Measurements from ENCODE around the gene PRR33.
"Not testable (repeated sequence)": the region's sequence is repeated elsewhere in the genome, so short reads cannot be mapped to it uniquely, and the experiment has no call there.

The PRR33 gene

DNA sequence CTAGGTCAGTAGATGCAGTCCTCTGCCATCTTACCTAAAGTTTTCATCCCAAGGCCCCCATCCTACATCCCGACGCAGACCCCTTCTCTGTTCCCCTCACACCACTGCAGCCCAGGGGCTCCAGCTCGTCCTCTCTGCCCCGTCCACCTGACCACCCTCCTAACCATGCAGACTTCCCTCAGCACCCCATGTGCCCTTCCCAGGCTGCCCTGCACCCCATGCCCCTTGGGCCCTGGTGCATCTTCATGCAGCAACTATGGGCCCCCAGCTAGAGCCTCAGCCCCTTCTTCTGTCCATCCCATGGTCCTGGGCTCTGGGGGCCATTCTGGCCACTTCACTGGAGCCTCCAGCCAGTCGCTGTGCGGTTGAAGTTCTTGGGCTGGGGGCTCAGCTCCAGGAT is 2.9 kb downstream of the PRR33 start:
- DNase-seq, result no peak

DNA sequence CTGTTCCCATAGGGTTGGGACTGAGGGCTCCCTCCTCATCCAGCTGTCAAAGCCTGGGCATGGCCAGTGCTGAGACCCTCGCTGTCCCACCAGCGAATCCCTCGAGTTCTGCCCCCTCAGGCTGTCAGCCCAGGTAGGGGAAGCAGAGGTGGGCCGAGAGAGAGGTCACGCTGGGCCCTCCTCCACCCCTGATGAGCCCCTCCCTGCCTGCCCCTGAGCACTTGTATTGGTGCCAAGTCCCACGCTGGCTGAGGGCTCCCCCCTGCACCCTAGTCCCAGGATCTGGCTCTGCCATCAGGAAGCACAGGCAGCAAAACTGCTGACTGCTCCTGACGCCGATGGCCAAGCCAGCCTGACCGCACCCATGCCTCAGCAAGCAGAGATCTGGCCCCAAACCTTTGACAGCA is 3.3 kb downstream of the PRR33 start:
- no peak for DNase-seq

DNA sequence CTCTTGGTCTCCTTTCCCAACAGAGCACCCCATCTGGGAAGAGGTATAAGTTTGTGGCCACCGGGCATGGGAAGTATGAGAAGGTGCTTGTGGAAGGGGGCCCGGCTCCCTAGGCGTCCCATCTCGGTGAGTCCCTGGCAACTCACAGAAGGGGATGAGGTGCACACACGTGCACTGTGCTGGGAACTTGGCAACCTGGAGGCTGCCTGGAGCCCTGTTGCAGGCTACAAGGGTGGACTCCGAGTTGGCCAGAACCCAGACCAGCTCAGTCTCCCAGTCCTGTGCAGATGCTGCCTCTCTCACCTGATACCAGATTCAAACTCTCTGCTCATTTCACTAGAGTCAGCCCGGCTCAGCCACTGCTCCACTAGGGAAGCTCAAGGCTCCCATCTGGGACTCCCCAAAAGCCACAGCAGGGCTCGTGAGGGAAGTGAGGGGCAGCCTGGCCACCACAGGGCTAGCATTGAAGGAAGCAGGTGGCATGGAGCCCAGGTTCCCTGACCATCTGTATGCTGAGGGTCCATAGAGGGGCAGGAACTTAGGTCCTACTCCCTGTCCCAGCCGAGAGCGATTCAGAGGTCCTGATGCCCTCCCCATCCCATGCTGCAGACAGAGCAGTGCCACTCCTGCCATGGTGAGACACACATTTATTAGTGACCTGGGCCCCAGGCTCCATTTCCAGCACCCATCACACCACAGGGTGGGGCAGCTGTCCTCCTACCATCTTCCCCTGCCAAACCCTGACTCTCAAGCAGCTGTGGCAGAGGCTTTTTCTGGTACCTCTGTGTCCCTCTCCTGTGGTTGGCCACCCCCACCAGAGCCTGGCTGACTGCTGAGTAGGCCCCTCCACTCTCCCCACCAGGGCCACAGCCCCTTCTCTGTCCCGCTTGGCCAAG is 4.0 kb downstream of the PRR33 start:
- DNase-seq, result no peak

DNA sequence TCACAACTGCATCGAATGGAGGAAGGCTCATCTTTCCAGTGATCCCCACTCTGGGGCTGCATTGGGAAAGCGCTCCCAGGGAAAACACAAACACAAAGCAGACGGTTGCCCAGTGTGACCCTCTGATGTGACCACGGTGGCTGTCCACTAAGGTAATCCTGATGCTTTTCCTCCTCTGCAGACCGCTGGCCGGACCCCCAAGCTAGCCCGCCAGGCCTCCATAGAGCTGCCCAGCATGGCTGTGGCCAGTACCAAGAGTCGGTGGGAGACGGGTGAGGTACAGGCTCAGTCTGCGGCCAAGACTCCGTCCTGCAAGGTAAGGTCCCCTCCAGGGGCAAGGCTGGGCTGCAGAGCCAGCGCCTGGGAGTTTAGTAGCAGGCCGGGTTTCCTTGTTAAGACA is 5.1 kb downstream of the PRR33 start:
- not testable (repeated sequence) for DNase-seq

DNA sequence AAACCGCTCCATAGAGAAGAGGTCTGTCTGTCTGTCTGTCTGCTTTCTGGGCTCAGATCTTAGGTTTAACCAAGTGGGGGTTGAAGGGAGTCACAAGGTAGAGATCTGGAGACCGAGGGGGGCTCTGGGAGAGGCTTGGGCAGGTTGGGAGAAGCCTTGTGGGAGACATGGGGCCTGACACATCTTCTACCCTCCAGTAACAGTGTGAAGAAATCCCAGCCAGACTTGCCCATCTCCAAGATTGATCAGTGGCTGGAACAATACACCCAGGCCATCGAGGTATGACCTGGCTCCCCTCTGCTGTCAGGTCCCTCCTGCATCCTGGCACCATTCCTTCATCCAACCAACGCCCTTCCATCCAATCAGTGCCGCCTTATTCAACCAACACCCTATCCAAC is 7.4 kb downstream of the PRR33 start:
- DNase-seq, result no peak

DNA sequence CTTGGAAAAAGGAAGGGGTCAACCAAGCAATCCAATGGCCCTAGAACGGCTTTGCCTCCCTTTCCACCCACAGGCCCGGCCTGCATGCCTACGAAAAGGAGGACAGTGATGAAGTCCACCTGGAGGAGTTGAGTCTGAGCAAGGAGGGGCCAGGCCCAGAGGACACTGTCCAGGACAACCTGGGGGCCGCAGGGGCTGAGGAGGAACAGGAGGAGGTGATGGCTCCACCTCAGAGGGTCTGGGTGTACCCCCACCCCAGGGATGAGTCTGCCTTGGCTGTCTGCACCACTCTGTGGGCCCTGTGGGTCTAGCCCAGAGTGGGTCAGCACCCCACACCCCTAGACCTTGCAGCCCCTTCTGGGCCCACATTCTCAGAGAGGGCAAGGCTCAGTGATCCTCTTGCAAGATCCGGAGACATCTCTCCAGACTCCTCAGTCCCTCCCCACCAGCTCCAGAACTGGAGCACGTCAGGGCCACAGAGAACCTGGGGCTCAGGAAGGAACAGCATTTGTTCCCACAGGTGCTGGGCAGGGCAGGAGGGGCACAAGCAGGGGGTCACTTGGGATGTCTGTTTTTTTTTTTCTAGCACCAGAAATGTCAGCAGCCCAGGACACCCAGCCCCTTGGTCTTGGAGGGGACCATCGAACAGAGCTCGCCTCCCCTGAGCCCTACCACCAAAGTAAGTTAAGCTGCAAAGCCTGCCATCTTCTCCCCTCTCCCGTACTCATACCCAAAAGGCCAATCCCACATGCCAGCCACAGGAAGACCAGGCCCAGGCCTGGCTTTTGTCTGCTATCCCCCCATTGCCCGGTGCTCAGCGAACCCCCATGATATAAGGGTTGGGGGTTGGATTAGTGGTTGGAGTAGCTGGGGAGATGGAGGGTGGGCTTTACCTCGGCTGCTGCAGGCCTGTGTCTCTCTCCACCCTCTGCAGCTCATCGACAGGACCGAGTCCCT is 8.1 kb downstream of the PRR33 start:
- no peak for DNase-seq

DNA sequence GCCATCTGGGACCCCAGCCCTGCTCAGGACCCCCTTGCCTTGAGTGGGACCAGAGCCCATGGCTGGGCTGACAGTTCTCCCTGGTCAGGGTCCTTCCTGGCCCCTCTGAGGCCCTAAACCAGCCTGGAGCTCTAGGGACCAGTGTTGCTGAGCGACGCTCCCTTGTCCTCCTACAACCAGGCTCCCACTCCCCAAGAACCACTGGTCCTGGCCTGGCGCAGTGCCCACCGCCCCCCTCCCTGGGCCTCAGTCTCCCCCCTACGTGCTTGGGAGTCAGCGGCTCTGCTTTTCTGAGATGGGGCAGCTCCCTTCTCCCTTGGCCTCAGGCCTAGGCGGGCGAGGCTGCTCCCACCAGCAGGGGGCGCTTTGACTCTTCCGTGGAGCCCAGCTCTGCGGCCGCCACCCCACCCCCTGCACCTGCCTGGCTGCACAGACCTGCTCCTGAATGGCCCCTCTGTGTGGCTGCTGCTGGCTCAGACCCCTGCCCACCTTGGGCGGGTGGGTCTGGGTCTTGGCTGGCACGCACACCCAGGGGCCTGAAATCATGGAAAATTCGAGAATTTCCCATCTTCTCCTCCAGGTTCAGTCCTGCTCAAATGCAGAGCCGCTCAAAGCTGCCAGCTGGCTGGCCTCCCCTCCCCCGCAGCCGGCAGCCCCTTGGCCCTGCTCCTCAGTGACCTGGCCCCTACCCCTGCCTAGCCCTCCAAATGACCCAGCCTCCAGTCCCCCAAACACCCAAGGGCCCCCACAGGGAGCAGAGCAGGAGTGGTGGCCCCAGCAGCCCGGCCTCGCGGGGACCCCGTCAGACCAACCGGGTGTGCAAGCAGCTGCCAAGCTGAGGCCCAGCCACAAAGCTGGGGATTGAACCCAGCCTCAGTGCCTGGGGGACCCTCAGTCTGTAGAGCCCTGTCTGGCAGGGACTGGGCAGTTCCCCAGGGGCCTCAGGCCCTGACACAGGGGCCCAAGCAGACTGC is 9.1 kb downstream of the PRR33 start:
- peak; percentile 67 for DNase-seq

DNA sequence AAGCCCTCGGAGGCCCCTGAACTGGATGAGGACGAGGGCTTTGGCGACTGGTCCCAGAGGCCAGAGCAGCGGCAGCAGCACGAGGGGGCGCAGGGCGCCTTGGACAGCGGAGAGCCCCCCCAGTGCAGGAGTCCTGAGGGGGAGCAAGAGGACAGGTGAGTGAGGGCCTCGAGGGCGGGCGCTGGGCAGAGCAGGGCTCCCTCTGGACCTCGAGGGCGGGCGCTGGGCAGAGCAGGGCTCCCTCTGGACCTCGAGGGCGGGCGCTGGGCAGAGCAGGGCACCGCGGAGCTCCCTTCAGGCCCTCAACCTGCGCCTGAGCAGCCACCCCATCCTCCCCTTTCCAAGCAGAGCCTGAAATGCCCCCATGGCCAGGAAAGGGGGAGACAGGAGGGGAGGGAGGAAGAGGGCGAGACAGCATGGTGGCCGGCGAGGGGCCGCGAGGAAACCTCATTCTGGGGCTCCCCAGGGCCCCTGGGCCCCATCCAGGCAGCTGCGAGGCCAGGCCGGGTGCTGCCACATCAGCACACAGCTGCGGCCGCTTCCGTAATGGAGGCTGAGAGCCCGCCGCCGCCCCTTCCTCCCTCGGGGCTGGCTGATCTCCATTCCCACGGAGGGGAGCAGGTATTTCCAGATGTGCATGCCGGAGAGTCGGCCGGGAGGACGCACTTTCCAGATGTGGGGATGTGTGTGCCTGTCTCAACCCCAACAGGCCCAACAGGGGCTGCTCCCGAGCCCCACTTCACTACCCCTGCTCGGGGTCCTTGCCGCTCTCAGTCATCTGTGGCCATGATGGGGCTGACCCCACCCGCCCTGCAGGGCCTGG is 10.0 kb downstream of the PRR33 start:
- no peak for DNase-seq

DNA sequence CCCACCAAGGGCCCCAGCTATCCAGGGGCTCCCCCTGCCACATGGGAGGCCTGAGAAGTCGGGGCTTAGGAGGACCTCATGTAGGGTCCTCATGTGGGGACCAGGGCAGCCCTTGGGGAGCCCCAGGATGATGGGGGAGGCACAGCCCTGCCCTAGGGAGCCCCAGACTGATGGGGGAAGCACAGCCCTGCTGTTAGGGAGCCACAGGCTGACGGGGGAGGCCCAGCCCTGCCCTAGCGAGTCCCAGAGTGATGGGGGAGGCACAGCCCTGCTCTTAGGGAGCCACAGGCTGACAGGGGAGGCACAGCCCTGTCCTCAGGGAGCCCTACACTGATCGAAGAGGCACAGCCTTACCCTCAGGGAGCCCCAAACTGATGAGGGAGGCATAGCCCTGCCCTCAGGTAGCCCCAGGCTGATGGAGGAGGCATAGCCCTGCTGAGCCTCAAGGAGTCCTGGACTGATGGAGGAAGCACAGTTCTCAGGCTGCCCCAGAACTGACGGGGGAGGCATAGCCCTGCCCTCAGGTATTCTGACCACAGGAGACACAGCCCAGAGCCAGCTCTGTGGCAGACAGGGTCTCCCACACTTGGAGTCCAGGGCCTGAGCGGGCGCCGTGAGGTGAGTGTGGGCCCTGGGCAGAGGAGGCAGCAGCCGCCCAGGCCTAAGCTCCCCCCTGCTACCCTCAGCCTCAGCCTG is 10.8 kb downstream of the PRR33 start:
- DNase-seq, result no peak

DNA sequence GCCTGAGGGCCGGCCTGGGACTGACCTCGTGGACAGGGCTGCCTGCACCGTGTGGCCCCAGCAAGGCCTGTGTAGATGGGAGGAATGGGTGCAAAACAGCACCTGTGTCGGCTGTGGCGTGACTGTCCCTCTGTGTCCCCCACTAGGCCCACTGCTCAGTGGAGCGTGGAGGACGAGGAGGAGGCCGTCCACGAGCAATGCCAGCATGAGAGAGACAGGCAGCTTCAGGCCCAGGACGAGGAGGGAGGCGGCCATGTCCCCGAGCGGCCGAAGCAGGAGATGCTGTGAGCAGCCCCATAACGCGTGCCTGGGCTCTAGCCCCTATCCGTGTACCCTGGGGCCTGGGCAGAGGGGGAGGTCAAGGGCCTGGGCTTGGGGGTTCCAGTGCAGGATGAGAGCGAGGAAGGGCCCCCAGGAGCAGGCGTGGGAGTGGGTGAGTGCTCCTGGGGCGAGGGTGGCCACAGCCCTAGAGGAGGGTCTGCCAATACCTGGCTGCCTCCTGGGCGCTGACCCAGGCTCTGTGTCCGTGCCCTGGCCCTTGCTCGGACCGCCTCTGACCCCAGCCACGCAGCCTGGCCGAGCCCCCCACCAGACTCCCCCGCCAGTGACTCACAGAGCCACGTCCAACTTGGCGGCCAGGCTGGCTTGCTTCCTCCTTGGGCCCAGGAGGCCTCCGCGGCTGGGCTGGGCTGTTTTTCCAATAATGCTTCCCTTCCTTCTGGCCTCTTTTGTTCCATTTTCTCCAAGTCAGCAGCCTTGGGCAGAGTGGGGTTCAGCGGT is 11.6 kb downstream of the PRR33 start:
- DNase-seq, result no peak

DNA sequence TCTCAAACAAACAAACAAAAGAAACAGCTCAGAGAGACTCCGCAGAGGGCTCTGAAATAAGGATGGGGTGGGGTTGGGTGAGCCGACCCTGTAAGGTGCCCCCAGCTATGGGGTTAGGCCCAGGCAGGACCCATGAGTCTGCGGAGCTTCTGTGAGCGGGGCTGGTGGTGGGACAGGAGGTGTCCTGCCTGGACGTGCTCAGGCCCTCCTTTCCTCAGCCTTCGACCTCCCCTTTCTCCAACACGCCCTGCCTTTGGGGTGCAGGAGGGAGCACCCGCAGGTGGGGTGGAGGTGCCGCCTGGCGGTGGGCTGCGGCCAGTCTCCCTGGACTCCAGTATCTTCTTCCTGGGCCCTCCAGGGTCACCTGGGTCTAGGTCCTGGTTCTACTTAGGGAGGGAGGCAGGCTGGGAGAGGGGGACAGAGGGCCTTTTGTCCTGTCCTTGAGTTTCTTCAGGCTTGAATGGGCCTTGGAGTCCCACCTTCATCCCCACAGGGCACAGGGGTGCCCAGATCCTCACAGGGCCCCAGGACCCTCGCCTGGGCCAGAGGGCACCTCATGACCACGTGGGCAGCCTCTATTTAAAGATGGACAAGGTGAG is 12.3 kb downstream of the PRR33 start:
- no peak for DNase-seq

DNA sequence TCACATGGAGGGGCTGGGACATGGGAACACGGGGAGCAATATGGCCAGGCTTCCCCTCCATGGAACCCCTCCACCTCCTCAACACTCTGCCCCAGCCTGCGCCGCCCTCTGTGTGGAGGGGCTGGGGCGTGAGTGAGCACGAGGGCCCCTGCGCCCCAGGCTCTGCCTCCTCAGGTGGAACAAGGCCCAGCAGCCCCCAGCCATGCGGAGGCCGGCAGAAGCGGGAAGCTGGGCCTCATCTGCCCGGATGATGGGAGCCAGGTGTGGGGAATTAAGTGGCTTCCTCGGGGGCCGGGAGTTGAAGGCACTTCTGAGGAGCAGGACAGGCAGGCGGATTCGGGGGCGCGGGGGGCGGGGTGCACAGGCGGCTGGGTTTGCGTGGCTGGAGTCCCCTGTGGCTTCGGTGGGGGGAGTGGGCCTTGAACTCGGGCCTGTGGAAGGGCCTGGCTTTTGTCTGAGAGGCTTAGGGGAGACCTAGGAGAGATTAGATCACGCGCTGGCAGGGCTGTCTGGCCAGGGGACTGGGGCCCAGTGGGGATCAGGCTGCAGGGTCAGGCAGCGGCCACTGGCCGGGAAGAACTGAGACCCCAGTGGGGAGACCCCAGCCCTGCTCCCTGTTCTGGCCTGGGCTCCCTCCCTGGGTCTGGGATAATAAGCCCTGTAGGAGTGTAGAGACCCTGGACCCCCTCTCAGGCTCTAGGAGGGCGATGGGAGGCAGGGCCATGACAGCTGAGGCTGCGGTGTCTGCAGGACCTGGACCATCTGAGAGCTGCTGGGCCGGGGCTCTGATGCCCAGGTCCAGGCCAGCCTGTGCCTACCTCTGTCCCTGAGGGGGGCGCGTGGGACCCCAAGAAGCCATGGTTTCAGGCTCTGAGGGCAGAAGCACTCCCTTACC is 13.3 kb downstream of the PRR33 start:
- no peak for DNase-seq

DNA sequence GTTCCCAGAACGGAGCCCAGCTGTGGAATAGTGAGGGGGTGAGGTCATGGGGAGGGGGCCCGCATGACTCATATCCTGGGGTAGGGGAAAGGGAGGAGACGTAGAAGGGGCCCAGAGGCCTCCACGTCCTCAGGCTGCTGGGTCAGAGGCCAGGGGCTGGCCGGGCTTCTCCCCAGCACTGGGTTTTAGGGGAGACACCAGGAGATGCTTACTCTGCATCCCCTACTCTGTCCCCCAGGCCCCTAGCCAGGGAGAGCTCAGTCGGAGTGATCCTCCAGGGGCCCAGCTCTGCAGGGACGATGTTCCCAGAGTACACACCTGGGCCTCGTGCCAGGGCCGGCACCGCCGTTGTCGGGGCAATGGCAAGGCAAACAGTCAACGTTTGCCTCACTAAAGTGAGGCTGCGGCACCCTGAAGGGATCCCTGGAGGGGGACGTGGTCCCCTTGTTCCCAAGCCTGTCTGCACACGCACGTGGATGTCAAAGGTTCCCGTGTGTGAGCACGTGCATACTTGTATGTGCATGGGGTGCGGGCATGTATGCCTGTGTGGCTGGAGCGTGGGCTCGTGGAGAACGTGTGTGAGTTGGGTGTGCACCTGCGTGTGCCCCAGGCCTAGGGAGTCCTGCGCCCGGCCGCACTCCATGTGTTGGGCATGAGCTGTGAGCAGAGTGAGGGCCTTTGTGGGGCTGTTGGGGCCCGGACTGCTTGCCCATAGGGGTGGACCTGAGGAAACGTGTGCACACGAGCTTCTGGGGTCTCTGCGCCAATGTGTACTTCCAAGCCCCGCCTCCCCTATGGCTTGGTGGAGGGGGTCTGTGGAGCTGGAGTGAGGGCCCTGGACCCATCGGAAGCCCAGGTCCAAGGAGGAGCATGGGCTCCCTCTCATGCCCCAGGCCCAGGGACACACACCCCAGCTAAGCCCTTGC is 14.2 kb downstream of the PRR33 start:
- no peak for DNase-seq

DNA sequence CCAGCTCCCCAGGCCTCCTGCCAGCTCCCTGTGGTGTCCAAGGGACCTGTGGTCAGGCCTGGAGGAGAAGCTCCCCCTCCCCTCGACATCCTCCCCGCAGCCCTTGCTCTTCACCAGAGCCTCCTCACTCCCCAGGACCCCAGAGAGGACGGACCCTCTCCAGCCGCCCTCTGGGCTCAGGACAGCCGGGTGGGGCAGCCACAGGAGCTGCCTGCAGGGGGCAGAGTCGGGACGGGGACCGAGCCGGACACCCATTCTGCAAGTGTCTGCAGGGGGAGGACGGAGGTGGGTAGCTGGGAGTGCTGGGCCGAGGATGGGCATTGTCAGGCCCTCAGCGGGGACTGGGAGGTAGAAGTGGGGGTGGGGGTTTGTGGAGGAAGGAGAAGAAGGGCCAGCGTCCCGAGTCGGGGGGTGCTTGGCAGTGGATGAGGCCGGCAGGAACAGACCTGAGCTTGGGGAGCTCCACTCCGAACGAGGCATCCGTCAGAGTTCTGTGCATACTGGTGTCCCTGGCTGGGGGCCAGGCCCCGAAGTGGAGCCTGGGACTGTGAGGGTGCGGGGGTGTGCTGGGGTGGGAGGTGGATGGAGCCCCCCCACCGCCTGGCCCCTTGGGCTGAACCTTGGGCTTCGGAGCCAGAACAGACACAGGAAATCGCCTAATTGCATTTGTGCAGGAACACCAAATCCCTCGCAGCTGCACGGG is 15.2 kb downstream of the PRR33 start:
- no peak for DNase-seq

DNA sequence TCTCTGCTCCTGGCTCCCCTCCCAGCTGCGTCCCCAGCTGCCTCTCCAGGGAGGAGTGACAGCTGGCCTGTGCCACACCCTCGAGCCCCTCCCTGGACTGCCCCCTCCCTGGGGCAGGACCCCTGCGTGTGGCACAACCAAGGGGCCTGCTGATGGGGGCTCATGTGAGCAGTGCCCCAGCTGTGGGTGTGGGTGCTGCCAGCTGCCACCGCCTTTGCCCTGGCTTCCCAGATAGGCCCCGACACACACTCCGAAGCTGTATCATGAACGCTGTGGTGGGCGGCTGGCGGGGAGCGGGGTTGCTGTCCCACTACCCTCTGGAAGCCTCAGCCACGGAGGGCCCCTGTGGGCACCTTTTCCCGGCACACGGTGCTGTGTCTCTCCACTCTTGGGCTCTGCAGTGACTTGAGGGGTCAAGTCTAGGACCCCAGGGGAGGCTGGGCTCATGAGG is 15.8 kb downstream of the PRR33 start:
- DNase-seq, result not testable (repeated sequence)

DNA sequence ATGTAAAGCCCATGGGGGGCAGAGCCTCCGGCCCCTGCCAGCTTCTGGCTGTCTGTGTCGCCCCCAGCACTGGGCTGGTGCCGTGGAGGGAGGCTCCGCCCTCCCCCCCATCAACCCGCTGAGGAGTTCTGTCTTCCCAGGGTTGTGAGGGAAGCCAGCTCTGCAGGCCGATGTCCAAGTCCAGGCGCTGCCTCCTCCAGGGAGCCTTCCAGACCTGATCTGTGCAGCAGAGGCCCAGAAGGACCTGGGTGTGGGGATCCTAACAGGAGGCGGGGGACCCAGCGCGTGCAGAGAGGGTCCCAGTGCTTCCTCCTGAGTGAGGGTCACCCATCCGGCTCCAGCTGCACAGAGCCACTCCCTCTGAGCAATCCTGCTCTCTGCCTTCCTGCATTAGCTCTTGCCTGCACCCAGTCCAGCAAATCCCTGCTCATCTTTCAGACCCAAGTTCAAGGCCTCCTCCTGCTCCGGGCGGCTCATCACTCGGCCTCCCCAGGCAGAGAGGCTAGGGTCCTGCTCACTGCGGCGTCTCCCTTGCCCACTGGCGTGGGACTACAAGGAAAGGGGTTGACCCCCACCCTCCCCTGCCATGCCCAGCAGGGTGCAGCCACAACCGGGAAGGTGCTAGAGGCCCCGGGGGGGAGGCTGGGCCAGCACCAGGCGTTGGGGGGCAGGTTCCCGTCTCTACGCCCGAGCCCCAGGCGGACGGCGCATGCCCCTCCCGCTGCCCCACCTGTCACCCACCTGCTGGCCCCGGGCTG is 16.4 kb downstream of the PRR33 start:
- DNase-seq, result no peak

All from activated effector memory CD4-positive, alpha-beta T cell treated with Interleukin-2 at 50 U/mL for 16 hours (primary cell).